NCI-H748 (cell line): ENCODE data around the gene HSP90AB1.

Experiments
- DNase-seq: peaks from one replicate; lab custom pipeline; 2025; ENCODE audit not compliant: unreplicated experiment; lab: John Stamatoyannopoulos, UW

The HSP90AB1 gene

GRCh38 chr6:44246663-44247337, at the start of gene HSP90AB1:
HSP90AB1 (plus strand) TSS chr6:44247101; CDS start chr6:44248630, 1,529 bp downstream.
- DNase-seq, result peak; percentile 100

GRCh38 chr6:44198684-44199083, 48.2 kb upstream of the HSP90AB1 start:
- DNase-seq, result no peak

DNA sequence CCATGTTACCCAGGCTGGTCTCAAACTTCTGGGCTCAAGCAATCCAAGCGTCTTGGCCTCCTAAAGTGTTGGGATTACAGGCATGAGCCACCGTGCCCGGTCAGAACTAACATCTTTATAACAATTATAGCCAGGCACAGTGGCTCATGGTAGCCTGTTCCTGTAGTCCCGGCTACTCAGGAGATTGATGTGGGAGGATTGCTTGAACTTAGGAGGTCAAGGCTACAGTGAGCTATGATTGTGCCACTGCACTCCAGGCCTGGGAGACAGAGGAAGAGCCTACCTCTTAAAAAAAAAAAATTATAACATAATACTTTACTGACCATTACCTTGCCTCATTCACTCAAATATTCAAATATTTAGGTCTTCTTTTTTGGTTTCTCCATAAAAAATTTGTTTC, 47.0 kb upstream of the HSP90AB1 start:
- no peak for DNase-seq

- DNase-seq, result no peak
Observed at GRCh38 chr6:44201200-44201599, 45.7 kb upstream of the HSP90AB1 start.

DNA sequence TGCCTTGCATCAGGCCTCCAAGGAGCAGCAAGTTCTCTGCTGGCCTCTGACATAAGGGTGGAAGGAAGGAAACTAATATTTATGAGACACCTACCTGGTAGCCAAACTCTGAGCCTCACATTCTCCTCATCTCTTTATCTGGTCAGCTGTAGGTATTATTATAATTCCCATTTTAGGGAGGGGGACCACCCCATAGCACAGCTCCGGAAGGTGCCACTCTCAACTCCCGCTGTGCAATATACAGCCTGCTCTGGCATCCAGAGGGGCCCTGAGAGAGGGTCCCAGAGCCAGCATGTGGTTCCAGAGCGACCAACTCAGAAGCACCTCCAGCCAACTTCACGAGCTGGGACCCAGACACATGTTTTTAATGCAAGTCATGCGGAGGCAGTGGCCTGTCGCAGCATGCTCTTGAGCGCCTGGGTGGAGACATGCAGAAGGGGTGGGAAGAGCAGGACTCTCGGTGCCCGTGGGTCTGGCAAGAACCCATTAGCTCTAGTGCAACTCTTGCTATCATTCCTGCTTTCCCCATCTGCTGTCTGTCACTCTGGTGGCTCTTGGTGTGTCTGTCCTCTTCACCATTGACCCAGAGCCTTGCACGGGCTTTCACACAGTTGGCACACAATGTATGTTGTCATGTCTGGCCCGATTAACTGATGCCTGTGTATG, 45.1 kb upstream of the HSP90AB1 start:
- DNase-seq, result no peak

DNA sequence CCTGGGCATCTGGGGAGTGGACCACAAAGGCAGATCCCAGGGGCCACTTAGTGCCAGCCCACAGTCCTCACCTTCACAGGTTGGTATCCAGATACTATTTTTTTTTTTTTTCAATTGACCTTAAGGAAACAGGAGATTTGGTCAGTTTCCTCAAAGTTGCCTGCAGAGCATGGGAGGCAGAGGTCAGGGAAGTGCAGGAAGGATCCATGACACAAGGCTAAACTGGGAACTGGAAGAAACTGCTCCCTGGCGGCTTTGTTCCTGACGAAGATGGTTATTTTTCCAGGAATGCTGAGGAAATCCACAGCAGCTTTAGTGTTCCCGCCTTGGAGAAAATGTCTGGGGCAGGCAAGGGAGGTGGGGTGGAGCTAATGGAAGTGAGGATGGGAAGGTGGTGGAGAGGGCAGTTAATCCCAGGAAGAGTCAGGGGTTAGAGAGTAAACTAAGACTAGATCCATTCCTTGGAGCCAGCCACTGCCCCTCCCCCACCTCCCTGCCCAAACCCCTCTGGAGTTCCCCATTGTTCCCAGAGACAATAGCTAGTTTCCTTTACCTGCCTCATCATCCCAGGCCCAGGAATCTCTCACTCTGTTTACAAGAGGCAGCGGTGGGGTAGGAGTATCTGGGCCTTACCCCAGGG, 44.4 kb upstream of the HSP90AB1 start:
- DNase-seq, result no peak

- DNase-seq, result no peak
Observed at GRCh38 chr6:44202972-44203750, 43.7 kb upstream of the HSP90AB1 start.

DNA sequence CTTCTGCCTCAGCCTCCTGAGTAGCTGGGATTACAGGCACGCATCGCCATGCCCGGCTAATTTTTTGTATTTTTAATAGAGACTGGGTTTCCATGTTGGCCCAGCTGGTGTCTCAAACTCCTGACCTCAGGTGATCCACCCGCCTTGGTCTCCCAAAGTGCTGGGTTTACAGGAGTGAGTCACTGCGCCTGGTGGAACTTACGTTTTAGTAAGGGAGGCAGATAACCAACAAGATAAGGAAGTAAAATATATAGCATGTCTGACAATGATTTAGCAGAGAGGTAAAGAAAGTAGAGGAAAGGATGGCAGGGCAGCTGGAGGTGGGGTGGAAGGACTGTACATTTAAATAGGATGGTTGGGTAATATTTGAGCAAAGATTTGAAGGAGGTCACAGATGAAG, 42.9 kb upstream of the HSP90AB1 start:
- DNase-seq, result no peak

- no peak for DNase-seq
Observed at GRCh38 chr6:44207966-44208365, 38.9 kb upstream of the HSP90AB1 start.

DNA sequence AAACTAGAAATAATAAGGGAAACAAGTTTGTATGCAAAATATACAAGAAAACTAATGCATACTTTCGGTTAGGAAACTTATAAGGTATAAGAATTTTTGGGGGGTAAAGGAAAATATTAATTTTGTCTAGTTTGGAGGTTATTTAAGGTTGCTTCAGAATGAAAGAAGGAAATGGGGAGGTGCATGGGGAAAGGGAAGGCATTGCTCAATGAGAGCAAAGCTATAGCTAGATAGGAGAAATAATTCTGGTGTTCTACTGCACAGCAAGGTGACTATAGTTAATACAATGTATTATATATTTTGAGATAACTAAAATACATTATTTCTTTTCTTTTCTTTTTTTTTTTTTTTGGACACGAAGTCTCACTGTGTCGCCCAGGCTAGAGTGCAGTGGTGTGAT, 35.6 kb upstream of the HSP90AB1 start:
- DNase-seq, result no peak

DNA sequence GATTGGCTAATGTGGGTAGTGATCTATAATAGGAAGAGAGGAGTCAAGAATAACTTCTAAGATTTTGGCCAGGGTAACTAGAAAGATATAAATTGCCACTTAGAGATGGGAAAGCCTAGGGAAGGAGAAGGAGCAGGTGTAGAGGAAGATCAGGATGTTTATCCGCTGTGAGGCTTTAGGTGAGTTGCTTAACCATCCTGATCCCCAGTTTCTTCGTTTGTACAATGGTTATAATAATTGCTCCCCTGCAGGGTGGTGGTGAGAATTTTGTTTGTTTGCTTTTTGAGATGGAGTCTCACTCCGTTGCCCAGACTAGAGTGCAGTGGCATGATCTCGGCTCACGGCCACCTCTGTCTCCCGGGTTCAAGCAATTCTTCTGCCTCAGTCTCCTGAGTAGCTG, 32.6 kb upstream of the HSP90AB1 start:
- no peak for DNase-seq

DNA sequence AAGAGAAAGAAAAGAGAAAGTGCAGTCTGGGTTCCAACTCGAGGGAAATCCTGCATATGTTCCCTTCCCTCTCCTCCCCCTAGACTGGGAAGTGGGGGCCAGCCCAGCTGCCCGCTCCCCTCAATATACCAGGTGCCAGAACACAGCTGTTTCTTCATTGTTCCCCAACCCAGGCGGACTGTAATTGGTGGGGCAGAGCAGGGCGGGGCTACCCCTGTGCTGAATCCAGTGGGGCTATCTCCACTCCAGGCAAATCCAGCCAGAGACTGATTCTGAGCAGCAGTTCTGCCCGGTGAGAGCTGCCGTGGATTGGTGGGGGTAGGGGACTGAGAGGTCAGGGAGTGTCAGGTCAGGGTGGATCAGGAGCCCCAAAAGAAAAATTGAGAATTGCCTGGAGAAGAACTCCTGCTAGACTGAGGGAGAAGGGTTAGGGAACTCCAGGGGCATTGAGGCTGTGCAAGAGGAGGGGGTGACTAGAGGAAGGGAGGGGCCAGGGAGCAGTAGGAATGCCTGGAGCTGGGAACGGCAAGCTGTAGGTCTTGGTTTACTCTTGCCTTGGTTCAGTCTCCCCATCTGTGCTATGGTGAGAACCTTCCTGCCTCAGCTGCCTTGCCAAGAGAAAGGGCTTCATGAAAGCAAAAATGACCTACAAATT, 30.1 kb upstream of the HSP90AB1 start, which contains the start of gene MYMX:
MYMX (plus strand) TSS at position 250 of the 655 bp plus-strand sequence. CDS start 546 bp downstream, outside the sequence.
- DNase-seq, result peak; percentile 58

DNA sequence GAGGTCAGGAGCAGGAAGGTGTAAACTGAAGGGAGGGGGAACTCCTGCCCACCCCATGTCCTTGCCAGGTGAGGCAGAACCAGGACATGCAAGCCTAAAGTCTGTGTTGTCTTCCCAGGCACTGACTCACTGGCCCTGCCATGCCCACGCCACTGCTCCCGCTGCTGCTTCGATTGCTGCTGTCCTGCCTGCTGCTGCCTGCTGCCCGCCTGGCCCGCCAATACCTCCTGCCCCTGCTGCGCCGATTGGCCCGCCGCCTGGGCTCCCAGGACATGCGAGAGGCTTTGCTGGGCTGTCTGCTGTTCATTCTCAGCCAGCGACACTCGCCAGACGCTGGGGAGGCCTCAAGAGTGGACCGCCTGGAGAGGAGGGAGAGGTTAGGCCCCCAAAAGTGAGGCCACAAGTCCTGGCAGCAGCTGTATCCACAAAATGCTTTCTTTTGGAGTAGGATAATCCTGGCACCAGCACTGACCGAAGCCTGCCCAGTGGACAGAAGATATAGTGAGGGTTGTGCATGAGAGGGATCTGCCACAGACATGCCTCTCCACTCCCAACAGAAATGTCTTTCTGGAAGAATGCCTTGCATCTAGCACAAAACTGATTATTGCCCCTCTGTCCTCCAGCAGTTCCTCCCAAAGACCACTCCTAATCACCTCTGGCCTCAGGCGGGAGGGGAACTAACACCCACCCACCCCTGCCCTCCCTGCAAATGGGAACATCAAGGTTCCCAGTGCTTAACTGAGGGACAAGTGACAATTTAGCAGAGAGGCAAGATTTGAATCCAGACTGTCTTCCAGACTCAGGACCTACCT, 29.4 kb upstream of the HSP90AB1 start:
- no peak for DNase-seq

DNA sequence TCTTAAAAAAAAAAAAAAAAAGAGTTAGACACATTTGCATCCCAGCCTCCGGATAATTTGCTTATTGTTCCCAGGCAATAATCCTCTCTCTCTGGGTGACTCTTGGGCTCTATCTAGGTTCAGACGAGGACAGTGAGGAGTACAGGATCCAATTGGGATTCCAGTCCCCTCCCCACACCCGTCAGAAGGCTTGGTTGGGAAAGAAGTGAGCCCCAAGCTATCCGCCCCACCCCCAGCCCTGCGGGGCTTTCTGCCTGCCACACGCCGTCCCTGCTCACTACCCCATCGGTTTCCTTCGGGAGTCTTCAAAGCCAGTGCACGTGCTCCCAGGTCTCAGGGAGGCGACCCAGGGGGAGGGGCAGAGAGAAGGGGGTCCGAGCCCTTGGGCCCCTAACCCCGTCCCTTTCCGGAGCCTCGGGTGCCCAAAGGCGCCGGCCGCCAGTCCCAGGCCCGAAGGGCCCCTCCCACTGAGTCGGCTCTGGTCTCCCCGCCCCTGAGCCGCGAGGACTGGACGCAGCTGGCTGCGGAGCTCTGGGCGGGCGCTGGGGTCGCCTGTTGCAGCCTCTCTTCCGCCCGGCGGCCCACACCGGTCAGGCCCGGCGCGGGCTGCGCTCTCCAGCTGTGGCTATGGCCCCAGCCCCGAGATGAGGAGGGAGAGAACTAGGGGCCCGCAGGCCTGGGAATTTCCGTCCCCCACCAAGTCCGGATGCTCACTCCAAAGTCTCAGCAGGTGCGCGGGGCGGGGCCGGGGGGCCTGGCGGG, 27.7 kb upstream of the HSP90AB1 start:
- peak; percentile 88 for DNase-seq

DNA sequence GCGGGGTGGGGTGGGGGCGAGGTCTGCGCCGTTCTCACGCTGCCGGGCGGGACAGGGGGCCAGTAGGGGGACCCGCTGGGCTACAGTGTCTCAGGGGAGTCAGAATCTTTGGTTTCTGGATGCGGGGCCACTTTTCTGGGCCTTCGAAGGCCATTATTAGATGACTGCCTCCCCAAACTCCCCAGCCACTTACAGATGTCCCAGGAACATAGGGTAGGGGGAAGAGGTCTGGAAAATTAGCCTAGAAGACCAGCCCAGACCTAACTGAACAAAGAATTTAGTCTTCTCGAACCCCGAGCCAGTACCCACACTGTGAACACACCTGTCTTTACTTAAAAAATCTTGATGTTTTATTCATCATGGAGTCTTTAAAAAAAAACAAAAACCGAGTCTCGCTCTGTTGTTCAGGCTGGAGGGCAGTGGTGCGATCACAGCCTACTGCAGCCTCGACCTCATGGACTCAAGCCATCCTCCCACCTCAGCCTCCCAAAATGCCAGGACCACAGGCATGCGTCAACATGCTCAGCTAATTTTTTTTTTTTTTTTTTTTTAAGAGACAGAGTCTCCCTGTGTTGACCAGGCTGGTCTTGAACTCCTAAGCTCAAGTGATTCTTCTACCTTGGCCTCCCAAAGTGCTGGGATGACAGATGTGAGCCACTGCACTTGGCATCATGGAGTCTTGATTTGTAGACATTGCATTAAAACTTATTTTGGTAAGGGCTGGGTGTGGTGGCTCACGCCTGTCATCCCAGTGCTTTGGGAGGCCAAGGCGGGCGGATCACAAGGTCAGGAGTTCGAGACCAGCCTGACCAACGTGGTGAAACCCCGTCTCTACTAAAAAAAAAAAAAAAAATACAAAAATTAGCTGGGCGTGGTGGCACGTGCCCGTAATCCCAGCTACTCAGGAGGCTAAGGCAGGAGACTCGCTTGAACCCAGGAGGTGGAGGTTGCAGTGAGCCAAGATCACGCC, 26.8 kb upstream of the HSP90AB1 start:
- DNase-seq, result no peak

DNA sequence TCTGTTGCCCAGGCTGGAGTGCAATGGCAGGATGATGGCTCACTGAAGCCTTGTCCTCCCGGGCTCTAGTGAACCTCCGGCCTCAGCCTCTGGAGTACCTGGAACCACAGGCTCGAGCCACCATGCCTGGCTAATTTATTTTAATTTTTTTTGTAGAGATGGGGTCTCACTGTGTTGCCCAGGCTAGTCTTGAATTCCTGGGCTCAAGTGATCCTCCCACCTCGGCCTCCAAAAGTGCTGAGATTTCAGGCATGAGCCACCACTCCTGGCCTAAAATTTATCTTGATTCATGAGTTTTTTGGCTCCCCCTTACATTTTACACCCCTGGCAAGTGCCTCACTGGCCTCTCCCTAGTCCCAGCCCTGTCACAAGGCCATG, 26.0 kb upstream of the HSP90AB1 start:
- DNase-seq, result no peak

DNA sequence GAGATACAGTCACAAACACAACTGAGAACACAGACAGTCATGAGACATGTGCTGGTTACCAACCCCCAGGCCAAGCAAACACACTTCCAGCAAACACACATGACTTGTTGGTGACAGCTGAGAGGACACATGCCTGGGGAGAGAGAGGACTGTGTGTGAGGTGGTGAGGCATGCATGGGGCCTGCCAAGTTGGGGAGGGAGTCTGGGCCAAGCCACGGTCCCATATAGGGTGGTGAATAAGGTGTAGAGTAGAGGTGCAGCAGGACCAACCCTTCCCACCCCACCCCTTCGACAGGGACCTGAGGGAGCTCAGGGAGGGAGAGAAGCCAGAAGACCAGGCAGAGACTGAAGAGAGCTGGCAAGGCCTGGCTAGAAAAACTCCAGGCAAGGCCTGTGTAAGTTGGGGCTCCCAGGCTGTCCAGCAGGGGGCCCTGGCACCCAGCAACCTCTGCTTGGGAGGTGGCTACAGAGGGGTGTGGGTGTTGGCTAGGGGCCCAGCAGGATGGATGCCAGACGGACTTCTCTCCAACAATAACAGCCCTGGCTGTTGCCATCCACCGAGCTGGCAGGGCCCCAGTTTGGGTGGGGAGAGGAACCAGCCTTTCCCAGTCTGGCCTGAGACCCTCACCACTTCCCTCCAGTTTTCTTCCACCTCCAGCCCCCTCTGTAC, 25.5 kb upstream of the HSP90AB1 start:
- peak; percentile 62 for DNase-seq

DNA sequence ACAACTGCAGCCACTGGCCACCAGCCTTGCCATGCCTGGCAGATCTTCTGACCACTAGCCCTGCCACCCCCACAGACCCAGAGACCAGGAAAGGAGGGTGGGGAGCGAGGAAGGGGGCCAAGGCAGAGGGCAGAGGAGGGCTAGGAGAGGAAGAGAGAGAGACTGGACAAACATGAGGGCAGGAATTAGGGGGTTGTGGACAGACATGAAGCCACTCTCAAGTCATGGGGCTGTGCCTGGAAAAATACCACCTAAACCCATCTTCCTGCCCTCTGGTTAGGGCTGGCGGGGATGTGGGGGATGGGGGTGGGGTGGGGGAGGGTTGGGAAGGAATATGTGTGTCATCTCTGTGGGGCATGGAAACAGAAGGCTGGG, 25.0 kb upstream of the HSP90AB1 start:
- DNase-seq, result no peak
